ENCODE data around the gene DUSP1. TPM values are rescaled to one million over a fixed set of nuclear protein-coding genes. Genes with fewer than 3 reads are reported as not detected.

DUSP1 gene
- total RNA-seq: 38.5 TPM

DNA sequence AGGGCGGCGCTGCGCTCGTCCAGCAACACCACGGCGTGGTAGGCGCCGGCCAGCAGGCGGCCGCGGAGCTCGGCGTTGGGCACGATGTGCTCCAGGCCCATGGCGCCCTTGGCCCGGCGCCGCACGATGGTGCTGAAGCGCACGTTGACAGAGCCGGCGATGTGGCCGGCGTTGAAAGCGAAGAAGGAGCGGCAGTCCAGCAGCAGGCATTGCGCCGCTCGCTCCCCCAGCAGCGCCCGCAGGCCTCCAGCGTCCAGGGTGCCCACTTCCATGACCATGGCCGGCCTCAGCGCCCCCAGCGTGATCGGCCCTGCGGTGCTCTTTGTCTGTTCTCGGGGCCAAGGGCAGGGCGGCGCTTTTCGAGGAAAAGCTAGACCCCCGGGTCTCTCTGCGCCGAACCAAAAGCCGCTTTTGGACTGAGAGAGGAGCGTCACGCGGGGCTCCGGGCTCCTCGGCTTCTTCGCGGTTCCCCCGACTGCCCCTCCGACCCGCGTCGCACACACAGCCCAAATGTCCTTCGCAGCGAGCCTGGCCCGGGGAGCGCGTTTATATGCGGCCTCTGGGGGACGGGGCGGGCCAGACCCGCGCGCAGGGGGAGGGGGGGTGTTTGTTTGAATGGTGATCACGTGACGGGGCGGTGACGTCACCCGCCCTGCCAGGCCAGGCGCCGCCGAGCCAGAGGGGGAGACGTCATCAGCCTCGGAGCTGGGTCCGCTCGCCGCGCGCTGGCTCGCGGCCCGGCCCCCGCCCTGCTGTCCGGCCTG lies at the start of gene DUSP1:
TSS of gene DUSP1 (minus strand) at position 521 of the 764 bp plus-strand sequence. CDS start at position 278, 243 bp downstream.

Small RNA genes within 50 kb of the gene (small RNA-seq; reads per million reads assigned to genes)
- gene AC022217.4 (not detected), gene RF00019 (not detected)

Other genes starting within 250 kb of the DUSP1 start
- gene NEURL1B, start 129.9 kb downstream of the DUSP1 start, total RNA-seq: 26.8 TPM
- 61.6 TPM for gene ERGIC1, start 63.1 kb upstream of the DUSP1 start, total RNA-seq
- gene RPL26L1, start 188.2 kb upstream of the DUSP1 start, total RNA-seq: 42.0 TPM
- 45.0 TPM for gene ATP6V0E1, start 212.6 kb upstream of the DUSP1 start, total RNA-seq

Data from diencephalon (tissue), 1 donor.